GM13976 (cell line): ENCODE data around the gene NSDHL.
"Not testable (repeated sequence)": the region's sequence is repeated elsewhere in the genome, so short reads cannot be mapped to it uniquely, and the experiment has no call there.

Experiments used
- DNase-seq: peaks from one replicate; pipeline ENCODE4 v3.0.0; 2012; ENCODE audit warnings: low spot score
- in situ Hi-C: fragments of 300-500 bp; cut with MboI; formaldehyde crosslinking; loops from one replicate; pipeline ENCODE4 v1.12.0; 2022; ENCODE audit warnings: low sequenced_read_pairs, mixed read lengths, inconsistent platforms; ENCODE audit not compliant: unreplicated experiment
- TF ChIP-seq, protein P1 (sequence below): IDR thresholded peaks from 2 replicates; pipeline ENCODE4 v1.5.1; 2012; ENCODE audit warnings: borderline replicate concordance, mild to moderate bottlenecking; ENCODE audit not compliant: insufficient read depth; ENCODE audit errors: extremely low read depth, missing control alignments, control extremely low read depth

Gene NSDHL

DNA sequence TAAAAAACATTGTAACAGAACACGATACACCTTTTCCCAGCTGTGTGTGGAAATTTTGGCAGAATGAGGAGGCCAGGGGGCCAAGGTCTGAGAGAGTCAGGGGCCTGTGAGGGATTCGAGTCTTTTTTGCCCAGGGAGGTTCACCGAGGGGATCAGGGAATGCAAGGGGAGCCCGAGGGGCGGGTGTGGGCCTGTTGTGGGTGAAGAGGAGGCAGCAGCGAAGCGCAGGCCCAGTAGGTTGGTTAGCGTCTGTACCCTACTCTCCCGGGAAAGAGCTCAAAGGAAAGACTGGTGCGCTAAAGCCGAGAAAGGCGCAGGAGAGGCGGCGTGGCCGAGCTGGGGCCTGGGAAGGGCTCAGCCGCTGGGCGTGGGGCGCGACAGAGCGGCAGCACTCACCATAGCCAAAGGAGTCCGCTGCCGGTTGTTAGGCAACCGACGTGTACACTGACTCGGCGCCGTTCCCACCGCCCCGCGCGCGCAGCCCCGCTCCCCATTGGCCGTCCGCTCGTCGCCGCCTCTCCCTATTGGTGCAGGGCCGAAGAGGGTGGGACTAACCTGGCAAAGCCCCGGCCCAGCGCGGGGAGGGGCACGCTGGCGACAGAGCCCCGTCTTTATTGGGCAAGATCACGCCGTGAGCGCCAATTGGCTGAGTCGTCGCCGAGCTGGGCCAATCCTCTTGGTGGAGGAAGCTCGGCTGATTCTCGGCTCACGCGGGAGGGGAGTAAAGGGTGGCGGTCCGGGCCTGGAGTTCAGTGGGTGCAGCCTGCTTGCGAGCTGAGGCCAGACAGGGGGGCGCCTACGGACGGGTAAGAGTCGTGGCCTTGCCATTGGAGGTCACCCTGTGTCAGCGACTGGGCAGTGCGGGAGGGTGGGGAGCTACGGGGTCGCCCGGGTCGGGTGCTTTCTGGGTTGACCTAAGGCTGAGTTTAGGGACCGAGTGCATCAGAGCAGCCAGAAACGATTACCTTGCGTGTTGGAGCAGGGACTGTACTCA lies at the start of gene NSDHL, which contains the start of gene CETN2:
TSS of gene NSDHL (plus strand) at position 752 of the 994 bp plus-strand sequence. CDS start 15,262 bp downstream, outside the sequence.
TSS of gene CETN2 (minus strand) at position 446 of the 994 bp plus-strand sequence. CDS start at position 399, 47 bp downstream.
- in situ Hi-C loops, result no loop called here
- DNase-seq, result peak; percentile 94
- TF ChIP-seq, protein P1, sequence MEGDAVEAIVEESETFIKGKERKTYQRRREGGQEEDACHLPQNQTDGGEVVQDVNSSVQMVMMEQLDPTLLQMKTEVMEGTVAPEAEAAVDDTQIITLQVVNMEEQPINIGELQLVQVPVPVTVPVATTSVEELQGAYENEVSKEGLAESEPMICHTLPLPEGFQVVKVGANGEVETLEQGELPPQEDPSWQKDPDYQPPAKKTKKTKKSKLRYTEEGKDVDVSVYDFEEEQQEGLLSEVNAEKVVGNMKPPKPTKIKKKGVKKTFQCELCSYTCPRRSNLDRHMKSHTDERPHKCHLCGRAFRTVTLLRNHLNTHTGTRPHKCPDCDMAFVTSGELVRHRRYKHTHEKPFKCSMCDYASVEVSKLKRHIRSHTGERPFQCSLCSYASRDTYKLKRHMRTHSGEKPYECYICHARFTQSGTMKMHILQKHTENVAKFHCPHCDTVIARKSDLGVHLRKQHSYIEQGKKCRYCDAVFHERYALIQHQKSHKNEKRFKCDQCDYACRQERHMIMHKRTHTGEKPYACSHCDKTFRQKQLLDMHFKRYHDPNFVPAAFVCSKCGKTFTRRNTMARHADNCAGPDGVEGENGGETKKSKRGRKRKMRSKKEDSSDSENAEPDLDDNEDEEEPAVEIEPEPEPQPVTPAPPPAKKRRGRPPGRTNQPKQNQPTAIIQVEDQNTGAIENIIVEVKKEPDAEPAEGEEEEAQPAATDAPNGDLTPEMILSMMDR, result no peak

- DNase-seq, in situ Hi-C loops: not testable (repeated sequence)
Observed at GRCh38 chrX:152787062-152787461, 43.8 kb upstream of the NSDHL start.

GRCh38 chrX:152798945-152799344 lies 31.9 kb upstream of the NSDHL start:
- no peak for DNase-seq
- TF ChIP-seq, protein P1, result no peak
- in situ Hi-C loops, result no loop called here

- in situ Hi-C loops, result loop anchor here (25.0 kb wide), 1 partner anchor 1044 kb away; no protein-coding TSS in a partner anchor
- TF ChIP-seq, protein P1, result no peak
- DNase-seq, result no peak
Observed at GRCh38 chrX:152806035-152806434, 24.8 kb upstream of the NSDHL start.

DNA sequence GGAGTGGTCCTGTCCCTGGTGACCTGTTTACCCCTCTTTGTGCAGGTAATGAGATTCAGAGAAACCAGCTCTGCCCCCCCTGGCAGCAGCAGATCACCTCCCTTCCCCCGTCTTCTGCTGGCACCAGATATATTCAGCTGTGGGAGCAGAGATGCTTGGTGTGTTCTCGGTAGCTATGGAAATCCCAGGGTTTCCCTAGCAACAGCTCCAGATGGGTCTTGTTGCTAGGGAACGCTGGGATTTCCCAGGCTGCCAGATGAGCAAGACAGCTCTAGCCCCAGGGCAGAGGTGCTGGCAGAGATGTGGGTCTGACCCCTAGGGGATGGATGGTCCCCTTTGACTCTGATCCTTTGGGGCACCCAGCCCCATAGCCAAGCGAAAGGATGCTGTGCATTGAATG lies 20.5 kb upstream of the NSDHL start:
- in situ Hi-C loops, result loop anchor here (10.0 to 25.0 kb wide), 2 partner anchors 166 to 1048 kb away; no protein-coding TSS in a partner anchor
- no peak for DNase-seq
- TF ChIP-seq, protein P1, result no peak

DNA sequence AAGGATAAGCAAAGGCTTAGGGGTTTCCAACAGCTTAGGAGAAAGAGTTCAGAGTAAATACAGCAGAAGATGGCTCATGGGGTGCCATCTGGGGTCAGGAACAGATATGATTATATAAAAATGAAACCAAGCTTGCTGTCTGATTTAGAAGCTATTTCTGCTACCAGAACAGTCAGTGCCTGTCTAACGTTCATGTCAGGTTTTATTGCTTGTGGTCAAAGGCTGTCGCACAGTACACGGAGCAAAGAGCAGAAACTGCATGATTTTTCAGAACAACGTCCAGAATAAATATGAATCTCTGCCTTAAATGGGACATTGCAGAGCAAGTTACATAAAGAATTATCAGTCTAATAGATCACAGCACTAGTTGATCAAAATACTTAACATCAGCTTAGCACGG lies 17.7 kb upstream of the NSDHL start:
- no peak for DNase-seq
- in situ Hi-C loops, result loop anchor here (10.0 to 25.0 kb wide), 2 partner anchors 168 to 1051 kb away; no protein-coding TSS in a partner anchor
- TF ChIP-seq, protein P1, result no peak

DNA sequence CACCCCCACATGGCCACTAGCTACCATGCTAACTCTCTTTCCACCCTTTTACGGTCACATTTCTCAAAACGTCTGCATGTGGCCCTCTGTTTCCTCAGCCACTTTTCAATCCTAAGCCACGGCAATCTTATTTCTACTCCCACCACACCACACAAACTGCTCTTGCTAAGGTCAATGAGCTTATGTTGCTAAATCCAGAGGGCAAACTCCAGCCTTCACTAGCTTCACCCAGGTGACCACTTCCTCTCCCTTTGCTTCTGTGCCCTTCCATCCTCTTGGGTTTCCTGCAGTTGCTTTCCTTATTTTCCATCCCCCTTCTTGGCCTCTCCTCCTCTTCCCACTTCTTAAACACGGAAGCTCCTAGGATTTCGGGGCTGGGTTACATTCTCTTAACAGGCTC lies 16.8 kb upstream of the NSDHL start:
- in situ Hi-C loops, result loop anchor here (10.0 to 25.0 kb wide), 2 partner anchors 169 to 1052 kb away; no protein-coding TSS in a partner anchor
- DNase-seq, result no peak
- TF ChIP-seq, protein P1, result no peak
